ENCODE results near the gene IL1A. TPM values are rescaled to one million over a fixed set of nuclear protein-coding genes. Genes with fewer than 3 reads are reported as not detected.

IL1A gene
- total RNA-seq, 1 experiment from 2014 or later: 0.11 TPM

GRCh38 chr2:112767693-112768330, 16.5 kb downstream of the IL1A start:
- TF ChIP-seq CTCF (conservative IDR thresholded peaks at IDR 0.05; ENCODE audit: low read depth, low read length) (no peak), EZH2phosphoT487 (IDR thresholded peaks at IDR 0.05; ENCODE audit: borderline replicate concordance, low read length) (no peak), EZH2 (IDR thresholded peaks at IDR 0.05; ENCODE audit: low read length, unreplicated experiment) (no peak)
- no TSS peak for BruUV-seq (replicated peaks)
- H3K9me2 ChIP-seq (replicated peaks; ENCODE audit: low read length): no peaks in the 10 kb centered on the region
- H3K4me1 ChIP-seq (ENCODE audit: insufficient read depth, low read length): peaks cover 29% of the 10 kb centered on the region
- peaks cover 16% of the 10 kb centered on the region for H3K79me2 ChIP-seq (ENCODE audit: low read length)
- no peaks in the 10 kb centered on the region for H3K36me3 ChIP-seq (ENCODE audit: low read depth, low read length)
- H3K9ac ChIP-seq (ENCODE audit: low read length): no peak overlapping the region
- DNase-seq (no peak), ATAC-seq (no peak)
- ChIA-PET CTCF (no interaction called here), POLR2A (ENCODE audit: unreplicated experiment) (no interaction called here)
- intact Hi-C loops (cut with micrococcal nuclease): loop anchor here (1.0 kb wide), 1 partner anchor 36 kb away; no protein-coding TSS in a partner anchor
- peak overlapping the region; percentile 2; the same call in 1 of the 2 replicates for H3K27ac ChIP-seq (ENCODE audit: low read length)
- H3K4me3 ChIP-seq (ENCODE audit: low read length): no peak overlapping the region
- H4K20me1 ChIP-seq (ENCODE audit: low read length): no peaks in the 10 kb centered on the region
- H2AFZ ChIP-seq (ENCODE audit: low read length): no peak overlapping the region
- no peaks in the 10 kb centered on the region for H3K9me3 ChIP-seq (ENCODE audit: low read length)
- H3K4me2 ChIP-seq (ENCODE audit: low read length): no peak overlapping the region
- H3F3A ChIP-seq (ENCODE audit: low read length, unreplicated experiment): no peaks in the 10 kb centered on the region
- no peaks in the 10 kb centered on the region for H3K27me3 ChIP-seq (ENCODE audit: low read length)

GRCh38 chr2:112765251-112765650, 19.0 kb downstream of the IL1A start:
- CTCF ChIA-PET: no interaction called here
- peak overlapping the region; percentile 93 for H3K9ac ChIP-seq (ENCODE audit: low read length)
- H3K4me3 ChIP-seq (ENCODE audit: low read length): peak overlapping the region; percentile 92
- H3F3A ChIP-seq (ENCODE audit: low read length, unreplicated experiment): no peaks in the 10 kb centered on the region
- no peaks in the 10 kb centered on the region for H3K9me3 ChIP-seq (ENCODE audit: low read length)
- H2AFZ ChIP-seq (ENCODE audit: low read length): peak overlapping the region; percentile 78
- ATAC-seq: no peak
- H3K27ac ChIP-seq (ENCODE audit: low read length): peak overlapping the region; percentile 38
- BruUV-seq (replicated peaks): no TSS peak
- H4K20me1 ChIP-seq (ENCODE audit: low read length): no peaks in the 10 kb centered on the region
- peak overlapping the region; percentile 92 for H3K4me2 ChIP-seq (ENCODE audit: low read length)
- TF ChIP-seq EZH2 (IDR thresholded peaks at IDR 0.05; ENCODE audit: low read length, unreplicated experiment) (no peak), CTCF (conservative IDR thresholded peaks at IDR 0.05; ENCODE audit: low read depth, low read length) (no peak), EZH2phosphoT487 (IDR thresholded peaks at IDR 0.05; ENCODE audit: borderline replicate concordance, low read length) (no peak)
- no peaks in the 10 kb centered on the region for H3K9me2 ChIP-seq (replicated peaks; ENCODE audit: low read length)
- no peaks in the 10 kb centered on the region for H3K27me3 ChIP-seq (ENCODE audit: low read length)
- intact Hi-C loops (cut with micrococcal nuclease): no loop called here
- POLR2A ChIA-PET (ENCODE audit: unreplicated experiment): interaction anchor here (0.6 kb wide), 1 partner anchor 26 kb away, joined by 28 read pairs; no protein-coding TSS in a partner anchor
- peaks cover 14% of the 10 kb centered on the region for H3K36me3 ChIP-seq (ENCODE audit: low read depth, low read length)
- peaks cover 43% of the 10 kb centered on the region for H3K4me1 ChIP-seq (ENCODE audit: insufficient read depth, low read length)
- H3K79me2 ChIP-seq (ENCODE audit: low read length): peaks cover 39% of the 10 kb centered on the region
- peak; percentile 33 for DNase-seq
